ENCODE data around the gene NR1I3.

NR1I3 gene

DNA sequence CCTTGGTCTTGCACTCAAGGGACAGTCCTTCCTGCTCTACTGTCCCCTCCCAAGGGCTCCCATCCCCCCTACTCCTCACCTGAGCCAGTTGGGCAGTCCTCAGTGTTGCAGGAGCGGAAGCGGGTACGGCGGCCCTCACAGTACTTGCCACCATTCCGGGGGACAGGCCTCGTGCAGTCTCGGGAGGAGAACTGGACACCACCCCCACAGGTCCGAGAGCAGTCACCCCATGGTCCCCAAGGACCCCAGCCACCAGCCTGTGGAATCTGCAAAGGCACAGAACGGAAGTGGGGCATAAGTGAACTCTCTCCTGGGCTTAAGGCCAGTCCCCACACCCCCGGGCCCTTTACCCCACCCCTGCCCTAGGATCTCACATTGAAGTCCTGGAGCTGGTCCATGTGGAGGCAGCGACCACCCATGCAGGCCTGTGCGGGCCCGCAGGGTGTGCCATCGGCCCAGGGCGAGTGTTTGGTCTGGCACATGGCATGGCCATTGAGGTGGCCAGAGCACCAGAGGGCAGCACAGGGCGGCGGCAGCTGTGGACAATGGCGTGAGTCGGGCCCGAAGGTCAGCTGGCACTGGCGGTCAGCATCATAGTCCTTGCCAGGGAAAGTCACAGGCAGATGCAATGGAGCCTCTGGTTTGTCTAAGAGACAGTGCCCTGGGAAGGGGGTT lies 44.3 kb downstream of the NR1I3 start:
- DNase-seq, result no peak

- peak; percentile 47 for DNase-seq
These were observed 45.2 kb downstream of the NR1I3 start for GRCh38 chr1:161192476-161193465.

- no peak for DNase-seq
These were observed 46.0 kb downstream of the NR1I3 start for GRCh38 chr1:161191971-161192370.

DNA sequence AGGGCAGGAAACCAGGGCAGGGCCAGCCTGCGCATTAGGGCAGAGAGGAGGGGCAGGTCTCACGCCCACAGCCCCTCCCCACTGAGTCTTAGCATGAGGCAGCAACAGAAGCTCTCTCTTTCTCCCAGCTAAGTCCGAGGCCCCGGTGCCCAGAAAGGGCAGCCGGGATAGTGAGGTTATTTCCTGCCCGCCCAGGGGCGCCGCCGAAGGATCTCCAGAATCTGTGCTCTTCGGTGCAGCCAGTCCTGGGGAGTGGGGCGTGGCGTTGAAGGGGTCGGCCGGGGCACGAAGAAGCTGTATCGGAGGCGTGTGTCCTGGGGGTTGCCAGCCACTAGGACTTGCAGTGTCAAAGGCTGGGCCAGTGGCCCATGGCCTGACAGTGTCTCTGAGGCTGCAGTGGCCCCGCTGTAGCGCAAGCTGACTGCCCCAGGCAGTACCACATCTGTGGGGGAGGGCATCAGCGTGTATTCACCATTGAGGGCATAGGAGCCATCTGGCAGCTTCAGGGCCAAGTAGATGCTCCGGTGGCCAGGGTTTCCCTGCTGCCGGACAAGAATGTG lies 47.0 kb downstream of the NR1I3 start:
- no peak for DNase-seq

DNA sequence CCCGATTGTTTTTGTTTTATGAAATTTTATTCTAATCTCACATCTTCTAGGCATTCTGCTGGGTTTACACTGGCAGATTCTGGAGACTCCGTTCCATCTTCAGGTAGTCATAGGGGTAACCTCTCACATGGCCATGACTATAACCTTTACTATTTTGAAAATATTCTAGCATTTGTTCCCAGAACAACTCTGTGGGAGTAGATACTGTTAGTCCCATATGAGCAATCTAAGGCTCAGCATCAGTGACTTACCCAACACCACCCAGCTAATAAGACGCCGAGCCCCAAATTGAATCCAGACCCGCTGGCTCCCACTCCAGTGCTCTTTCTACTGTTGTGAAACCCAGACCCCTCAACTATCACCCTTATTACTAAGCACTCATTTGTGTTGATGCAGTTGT lies 49.0 kb downstream of the NR1I3 start:
- DNase-seq, result no peak

- DNase-seq, result no peak
These were observed 49.6 kb downstream of the NR1I3 start for GRCh38 chr1:161188381-161188780.

DNA sequence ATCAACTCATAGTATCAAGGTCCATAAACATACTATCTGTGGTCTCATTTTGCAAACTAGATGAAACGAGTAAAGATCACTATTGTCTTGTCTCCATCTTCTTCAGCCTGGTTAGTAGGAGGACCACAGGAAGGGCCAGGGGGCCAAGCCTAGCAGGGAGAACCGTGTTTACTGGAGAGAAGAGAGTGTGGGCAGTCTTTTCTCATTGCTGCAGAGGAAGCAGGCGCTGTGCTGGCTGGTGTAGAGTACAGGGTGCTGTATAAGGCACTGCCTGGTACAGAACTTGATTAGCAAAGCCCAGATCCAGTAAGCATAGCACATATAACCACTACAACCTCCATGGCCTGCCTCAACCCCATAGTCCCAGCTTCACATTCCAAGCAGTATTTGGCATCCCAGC lies 50.7 kb downstream of the NR1I3 start:
- no peak for DNase-seq

DNA sequence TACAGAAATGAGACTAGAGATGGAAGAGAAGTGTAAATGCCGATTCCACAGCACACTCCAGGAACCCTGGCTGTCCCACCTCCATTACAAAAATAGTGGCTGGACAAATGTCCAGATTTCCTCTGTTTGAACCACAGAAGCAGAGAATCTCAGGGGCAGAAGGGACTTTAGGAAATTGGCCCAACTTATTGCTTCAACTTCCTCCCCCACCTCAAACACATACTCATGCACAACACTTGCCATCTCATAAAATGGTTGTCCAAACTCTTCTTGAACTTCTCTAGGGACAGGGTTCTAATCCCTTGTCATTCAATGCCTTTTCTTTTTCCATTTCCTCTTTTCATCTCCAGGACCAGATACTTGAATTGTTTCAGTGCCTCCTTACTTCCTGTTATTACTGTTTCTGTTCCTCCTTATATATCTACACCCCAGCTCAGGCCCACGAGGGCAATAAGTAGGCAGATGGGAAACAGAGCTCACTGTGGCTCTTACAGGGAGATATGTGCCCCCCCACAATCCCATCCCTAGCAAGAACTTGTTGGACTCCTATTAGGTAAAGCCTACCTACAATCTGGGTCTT lies 52.2 kb downstream of the NR1I3 start:
- DNase-seq, result no peak

DNA sequence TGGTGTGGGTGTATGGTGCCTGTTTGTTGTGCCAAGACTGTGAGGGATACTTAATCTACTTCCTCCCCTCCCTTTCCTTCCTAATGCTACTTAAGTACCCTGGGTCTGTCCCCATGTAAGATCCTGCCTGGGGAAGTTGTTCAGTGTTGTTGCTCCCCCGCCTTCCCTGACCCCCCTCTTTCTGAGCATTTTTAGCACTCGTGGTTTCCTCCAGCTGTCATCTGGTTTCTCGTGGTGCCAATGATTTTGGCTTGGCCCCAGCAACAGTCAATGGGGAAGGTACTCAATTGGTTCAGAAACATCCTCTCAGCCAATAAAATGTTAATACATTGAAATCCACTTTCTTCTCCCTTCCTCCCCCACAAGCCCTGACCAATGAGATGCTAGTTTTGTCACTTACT lies 52.7 kb downstream of the NR1I3 start:
- peak; percentile 60 for DNase-seq

- no peak for DNase-seq
These were observed 55.8 kb downstream of the NR1I3 start for GRCh38 chr1:161182214-161182613.

DNA sequence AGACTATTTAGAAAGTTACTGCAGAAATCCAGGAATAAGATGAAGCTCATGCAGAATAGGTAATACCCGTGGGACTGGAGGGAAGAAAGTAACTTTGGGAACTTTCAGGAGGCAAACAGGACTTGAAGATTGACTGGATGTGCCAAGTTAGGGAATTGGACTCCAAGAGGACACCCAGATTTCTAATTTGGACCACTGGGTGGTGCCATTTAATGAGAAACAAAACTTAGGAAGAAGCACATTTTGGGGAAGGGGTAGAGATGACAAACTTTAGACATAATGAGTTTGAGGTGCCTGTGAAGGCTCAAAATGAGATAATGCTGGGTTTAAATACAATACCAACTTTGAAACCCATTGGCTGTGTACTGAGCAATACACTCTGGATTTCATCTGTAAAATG lies 57.4 kb downstream of the NR1I3 start:
- DNase-seq, result no peak

- no peak for DNase-seq
These were observed 58.3 kb downstream of the NR1I3 start for GRCh38 chr1:161179698-161180097.

All from T-helper 9 cell (primary cell).